ENCODE data around the gene SUPT20HL1.
"Not testable (repeated sequence)": the region's sequence is repeated elsewhere in the genome, so short reads cannot be mapped to it uniquely, and the experiment has no call there.

The SUPT20HL1 gene

GRCh38 chrX:24376403-24376802 lies 16.0 kb downstream of the SUPT20HL1 start:
- no peak for DNase-seq (ENCODE audit: low spot score)

DNA sequence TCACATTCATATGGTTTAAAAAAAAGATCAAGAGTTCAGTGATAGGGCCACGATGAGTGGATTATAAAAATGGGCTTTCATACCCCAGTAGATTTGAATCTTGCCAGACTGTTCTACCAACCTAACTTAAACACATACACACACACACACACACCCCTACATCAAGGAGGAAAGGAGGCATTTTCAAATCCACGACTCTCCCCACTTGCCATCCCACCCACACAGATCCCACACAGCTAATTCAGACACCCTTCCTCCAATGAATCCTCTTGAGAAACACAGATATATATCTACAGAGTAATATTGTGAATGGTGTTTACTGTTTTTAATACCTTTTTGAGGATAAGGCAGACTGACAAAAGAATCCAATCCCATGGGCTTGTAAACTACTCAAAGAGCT lies 16.8 kb downstream of the SUPT20HL1 start:
- DNase-seq (ENCODE audit: low spot score) = no peak
- no peak for TF ChIP-seq CTCF (IDR thresholded peaks at IDR 0.05; ENCODE audit: extremely low read depth, missing control alignments)

More at GRCh38 chrX:24376403-24376802, 16.0 kb downstream of the SUPT20HL1 start:
- no peak for TF ChIP-seq CTCF (IDR thresholded peaks at IDR 0.05; ENCODE audit: extremely low read depth, missing control alignments)

GRCh38 chrX:24377911-24378468 lies 17.6 kb downstream of the SUPT20HL1 start:
- DNase-seq (ENCODE audit: low spot score) = no peak
- TF ChIP-seq CTCF (IDR thresholded peaks at IDR 0.05; ENCODE audit: extremely low read depth, missing control alignments) = no peak

- TF ChIP-seq CTCF (IDR thresholded peaks at IDR 0.05; ENCODE audit: extremely low read depth, missing control alignments) = no peak
- DNase-seq (ENCODE audit: low spot score) = no peak
These were observed 18.3 kb downstream of the SUPT20HL1 start for GRCh38 chrX:24378706-24379105.

GRCh38 chrX:24380262-24381187 lies 20.1 kb downstream of the SUPT20HL1 start:
- no peak for DNase-seq (ENCODE audit: low spot score)
- no peak for TF ChIP-seq CTCF (IDR thresholded peaks at IDR 0.05; ENCODE audit: extremely low read depth, missing control alignments)

- not testable (repeated sequence) for DNase-seq (ENCODE audit: low spot score)
These were observed 21.9 kb downstream of the SUPT20HL1 start for GRCh38 chrX:24382315-24382714.

DNA sequence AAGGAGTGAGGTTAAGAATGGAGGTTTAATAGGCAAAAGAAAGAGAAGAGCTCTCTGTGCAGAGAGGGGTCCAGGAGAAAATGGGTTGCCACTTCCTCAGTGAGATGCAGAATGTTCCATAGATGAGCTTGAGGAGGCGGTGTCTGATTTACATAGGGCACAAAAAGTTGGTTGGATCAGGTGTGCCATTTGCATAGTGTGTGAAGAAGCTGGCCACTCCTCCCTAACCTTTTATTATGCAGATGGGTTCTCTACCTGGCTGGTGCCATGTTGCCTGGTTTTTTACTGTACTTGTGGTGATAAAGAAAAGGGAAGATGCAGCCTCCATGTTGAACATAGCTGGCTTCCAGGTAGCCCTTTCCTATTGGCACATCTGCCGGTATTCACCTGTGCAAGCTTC lies 27.3 kb downstream of the SUPT20HL1 start:
- no peak for DNase-seq (ENCODE audit: low spot score)
- no peak for TF ChIP-seq CTCF (IDR thresholded peaks at IDR 0.05; ENCODE audit: extremely low read depth, missing control alignments)
